NCI-H2081 treated with DMSO at 0.1 percent for 48 hours (cell line): ENCODE data around the gene PPBP.
"Not testable (repeated sequence)": the region's sequence is repeated elsewhere in the genome, so short reads cannot be mapped to it uniquely, and the experiment has no call there.

Source experiments
- DNase-seq: peaks from one replicate; lab custom pipeline; 2025; lab: John Stamatoyannopoulos, UW

Gene PPBP

DNA sequence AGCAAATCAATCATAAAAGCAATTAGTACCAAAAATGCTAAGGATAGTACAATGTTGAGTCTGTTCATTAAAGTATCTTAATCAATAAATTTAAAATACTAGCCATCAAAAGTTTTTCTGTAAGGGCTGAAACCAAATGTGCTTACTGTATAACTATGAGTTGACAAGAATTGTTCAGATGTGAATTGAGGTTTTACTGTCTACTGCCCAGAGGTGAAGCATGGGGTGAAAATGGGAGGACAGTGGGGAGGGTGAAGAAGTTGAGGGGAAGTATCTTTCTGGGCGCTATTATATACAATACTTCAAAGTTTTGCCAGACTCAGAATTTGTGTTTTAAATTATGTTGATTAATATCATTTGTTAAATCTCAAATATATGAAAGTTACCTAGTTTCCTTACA, 4.1 kb upstream of the PPBP start:
- DNase-seq: no peak

DNA sequence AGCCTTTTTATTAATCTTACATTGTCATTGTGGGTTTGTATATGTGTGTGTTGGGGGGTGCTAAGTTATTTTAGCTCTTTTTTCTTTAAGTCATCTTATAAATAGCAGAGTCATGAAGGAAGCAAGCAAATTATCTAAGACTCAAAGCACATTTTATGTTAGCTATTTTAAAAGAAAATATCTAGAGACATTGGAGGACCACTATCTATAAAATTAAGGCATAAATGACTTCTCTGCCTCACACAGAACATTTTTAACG, 3.7 kb upstream of the PPBP start:
- no peak for DNase-seq

DNA sequence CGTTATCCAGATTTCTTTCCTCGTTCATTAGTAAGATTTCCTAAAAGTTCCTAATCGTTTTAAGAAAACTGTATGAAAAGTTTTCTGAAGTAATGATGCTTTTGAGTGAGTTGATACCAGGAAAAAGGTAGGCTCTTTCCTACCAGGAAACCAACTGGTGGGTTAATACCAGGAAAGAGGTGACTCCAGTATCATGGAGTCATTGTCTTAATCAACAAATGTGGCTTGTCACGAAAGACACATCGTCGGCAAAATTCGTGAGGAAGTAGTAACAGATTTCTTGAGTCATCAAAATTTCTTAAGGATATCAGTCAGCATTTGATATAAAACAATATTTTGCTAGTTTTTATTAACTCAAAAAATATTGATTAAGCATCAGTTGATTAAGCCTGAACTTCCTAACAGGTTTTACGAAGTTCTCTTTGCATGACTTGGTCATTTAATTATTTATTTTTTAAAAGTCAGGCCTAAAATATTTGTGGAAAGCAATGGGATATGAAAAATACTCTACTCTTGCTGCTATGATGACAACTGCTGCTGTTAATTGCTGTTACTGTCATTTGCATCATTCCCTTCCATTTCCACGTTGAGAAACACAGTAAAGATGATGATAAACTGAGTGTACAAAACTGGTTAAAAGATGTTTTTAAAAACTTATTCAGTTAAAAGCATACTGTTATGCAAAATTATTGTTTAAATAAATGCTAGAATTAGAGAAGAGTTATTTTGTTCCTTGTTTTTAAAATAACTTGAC, 3.2 kb upstream of the PPBP start:
- DNase-seq: no peak

DNA sequence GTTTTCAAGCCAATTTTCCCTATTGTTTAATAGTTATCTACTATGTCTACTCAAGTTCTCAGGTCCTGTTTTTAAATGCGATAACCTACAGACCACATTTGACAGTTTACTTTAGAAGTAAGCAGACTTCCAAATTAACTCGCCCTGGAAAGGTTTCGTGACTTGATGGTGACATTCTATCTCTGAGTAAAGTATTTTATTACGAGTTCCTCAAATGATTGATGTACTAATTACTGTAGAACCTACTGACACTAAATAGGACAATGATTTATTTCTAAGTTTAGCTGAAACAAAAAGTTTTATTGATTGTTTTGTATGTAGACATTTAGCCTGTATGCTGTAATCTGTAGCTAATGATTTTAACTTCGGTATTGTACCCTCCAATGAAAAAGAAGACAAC, 1.9 kb upstream of the PPBP start:
- DNase-seq: no peak

DNA sequence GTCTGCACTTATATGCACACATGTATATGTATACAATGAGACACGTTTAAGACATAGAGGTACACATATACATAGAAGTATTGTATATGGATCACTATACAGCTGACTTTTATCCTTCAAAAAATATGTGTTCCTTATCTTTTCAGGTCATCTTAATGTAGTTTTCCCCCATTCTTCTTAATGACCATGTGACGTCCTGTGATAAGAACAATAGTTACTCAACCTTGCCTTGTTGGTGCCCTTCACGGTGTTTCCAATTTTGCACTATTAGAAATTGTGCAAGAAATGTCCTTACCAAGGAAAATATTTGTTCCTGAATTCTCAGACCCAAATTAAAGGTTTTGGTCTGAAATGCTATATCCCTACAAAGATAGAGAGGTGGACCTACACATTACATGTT, 1.0 kb upstream of the PPBP start:
- DNase-seq: no peak

DNA sequence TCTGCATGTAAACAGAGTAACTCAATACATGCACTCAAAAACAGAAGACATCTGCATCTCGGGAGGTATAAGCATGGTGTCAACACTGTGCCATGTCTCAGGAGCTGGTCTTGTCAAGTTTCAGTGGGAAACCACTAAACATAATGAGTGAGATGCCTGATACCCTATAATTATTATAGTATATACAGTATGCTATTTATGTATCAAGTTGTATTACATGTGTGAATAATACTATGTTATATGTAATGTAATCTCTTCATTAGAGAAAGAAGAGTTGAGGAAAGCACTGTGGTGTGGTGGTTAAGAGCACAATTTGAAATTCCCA, 2.5 kb downstream of the PPBP start:
- no peak for DNase-seq

DNA sequence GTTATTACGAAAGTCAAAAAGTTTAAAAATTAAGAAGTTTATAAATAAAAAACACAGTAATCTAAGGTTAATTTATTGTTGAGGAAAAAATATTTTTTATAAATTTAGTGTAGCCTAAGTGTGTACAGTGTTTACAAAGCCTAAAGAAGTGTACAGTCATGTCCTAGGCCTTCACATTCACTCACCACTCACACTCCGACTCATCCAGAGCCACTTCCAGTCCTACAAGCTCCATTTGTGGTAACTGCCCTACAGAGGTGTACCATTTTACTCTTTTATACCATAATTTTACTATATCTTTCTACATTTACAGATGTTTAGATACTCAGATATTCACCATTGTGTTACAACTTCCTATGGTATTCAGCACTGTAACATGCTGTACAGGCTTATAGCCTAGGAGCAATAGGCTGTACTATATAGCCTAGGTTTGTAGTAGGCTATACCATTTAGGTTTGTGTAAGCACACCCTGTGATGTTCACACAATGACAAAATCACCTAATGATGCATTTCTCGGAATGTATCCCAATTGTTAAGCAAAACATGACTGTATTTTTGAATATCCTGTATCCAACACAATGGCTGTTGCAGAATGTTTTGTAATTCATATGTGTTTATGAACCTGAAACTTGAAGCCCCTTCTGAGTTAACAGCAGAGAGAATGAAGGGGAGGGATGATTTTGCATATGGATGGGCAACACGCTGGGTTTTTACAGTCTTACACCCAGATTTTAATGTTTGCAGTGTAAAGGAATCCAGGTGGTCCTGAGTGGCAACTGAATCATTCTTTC, 3.1 kb downstream of the PPBP start:
- no peak for DNase-seq

DNA sequence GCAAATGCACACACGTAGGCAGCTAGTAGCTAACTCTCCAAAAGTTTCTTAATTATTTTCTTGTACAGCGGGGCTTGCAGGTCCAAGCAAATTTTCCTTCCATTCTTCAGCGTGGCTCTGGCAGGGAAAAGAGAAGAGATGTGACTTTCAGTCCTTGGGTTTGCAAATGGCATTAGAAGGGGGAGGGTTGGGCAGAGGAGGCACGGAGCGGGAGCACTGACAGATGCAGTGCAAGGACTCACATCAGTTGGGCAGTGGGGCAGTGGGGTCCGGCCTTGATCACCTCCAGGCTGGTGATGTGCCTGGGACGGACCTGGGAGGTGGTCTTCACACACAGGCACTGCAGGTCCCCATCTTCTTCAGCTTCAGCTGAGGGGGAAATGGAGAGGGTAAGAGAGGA, 6.8 kb downstream of the PPBP start:
- DNase-seq: not testable (repeated sequence)

DNA sequence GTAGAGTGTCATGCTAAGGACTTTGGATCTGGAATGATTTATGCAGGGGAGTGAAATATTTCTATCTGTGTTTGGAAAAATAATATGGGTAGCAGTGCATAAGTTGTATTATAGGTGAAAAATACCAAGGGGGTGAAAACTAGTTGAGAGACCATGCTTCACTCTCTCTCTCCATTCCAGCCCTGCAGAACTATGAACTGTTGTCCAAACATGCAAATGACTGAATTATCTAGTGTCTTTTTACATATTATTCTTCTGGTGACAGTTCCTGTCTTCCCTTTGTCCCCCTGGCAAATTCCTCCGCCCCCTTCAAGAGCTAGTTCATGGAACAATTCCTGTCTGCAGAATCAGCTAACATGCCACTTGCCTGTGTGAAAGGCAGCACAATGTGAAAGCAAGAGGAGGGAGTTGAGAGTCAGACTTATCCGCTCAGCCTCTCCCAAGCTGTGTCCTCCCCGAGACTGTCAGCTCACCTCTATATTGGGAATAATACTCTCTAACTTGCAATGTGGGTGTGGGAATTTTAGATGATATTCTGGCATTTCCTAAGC, 8.5 kb downstream of the PPBP start:
- DNase-seq: no peak

DNA sequence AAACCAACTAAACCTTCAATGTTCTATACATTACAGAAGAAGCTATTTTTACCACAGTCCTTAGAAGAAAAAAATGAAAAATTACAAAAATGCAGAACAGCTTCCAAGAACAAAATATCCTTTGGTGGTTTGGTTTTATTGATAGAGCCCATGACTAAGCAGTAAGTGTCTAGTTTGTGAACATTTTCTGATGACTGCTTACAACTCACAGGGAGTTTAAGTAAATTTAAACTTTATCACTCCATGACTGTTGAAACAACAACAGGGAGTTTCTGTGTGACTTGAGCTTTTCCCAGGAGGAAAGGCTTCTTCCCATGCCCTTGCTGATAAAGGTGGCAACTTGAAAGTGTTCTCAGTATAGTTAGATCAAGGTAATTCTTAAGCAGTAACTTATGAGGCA, 9.1 kb downstream of the PPBP start:
- DNase-seq: no peak

DNA sequence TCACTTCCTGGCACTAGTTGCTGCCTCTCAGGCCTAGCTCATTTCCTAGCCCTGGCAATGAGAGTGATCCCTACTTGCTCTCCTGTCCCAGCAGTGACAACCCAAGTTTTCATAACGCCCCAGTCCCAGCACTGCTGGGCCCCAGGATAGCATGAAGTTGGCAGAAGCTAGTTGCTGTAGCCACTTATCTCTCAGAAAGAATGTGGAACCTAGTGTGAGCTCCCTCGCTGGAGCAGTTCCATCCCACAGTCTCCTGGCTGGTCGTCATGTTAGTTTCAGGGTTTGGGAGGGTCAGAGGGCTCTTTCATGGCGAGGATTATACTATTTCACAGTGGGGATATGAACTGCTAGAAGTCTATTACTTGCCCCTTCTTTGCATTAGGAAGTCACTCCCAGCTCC, 11.3 kb downstream of the PPBP start:
- DNase-seq: no peak

DNA sequence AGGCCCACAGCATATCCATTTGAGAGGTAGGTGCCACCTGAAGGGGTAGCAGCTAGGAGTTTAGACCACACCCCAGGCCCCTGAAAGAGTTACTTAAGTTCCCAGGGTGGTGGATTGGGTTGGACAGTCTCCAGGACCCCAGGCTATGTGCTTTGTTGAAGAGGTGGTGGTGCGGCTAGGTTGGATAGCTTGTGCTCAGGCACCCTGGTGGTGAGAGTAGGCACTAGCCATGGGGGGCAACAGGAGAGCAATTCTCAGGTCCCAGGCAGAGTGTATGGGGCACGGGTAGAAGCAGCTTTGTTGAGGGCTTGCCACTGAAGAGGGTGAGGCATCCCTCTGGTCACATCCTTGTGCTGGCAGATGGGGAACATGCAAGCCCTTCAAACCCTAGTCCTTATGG, 11.8 kb downstream of the PPBP start:
- no peak for DNase-seq

DNA sequence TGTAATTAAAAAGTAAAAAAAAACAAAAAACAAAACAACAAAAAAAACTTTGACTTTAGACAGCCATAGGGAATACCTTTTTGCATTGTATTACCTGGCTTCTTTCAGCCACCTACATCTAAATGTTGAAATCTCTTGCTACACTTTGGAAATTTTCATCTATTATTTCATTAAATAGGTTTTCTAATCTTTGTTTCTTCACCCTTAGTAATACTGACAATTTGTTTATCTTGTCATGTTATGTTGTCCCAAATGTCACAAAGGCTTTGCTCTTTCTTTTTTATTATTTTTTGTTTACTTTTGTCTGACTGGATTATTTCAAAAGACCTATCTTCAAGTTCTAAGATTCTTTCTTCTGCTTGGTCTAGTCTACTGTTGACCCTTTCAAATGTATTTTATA, 13.6 kb downstream of the PPBP start:
- no peak for DNase-seq

DNA sequence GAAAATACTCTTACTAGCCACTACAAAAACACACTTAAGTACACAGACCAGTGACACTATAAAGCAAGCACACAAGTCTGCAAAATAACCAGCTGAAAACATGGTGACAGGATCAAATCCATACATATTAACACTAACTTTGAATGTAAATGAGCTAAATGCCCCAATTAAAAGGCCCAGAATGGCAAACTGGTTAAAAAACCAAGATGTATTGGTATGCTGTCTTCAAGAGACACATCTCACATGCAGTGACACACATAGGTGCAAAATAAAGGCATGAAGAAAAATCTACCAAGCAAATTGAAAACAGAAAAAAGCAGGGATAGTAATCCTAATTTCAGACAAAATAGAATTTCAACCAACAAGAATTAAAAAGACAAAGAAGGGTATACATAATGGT, 17.0 kb downstream of the PPBP start:
- DNase-seq: no peak

DNA sequence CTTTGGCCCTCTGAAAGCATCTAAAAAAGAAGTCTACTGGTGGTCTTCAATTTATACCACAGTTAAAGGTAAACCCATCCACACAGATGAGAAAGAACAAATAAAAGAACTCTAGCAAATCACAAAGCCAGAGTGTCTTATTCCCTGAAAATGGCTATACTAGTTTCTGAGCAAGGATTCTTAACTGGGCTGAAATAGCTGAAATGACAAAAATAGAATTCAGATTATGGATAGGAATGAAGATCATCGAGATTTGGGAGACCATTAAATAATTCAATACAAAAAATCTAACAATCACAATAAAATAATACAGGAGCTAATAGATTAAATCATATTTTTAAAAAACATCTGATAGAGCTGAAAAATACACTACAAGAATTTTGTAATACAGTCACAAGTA, 18.0 kb downstream of the PPBP start:
- no peak for DNase-seq

DNA sequence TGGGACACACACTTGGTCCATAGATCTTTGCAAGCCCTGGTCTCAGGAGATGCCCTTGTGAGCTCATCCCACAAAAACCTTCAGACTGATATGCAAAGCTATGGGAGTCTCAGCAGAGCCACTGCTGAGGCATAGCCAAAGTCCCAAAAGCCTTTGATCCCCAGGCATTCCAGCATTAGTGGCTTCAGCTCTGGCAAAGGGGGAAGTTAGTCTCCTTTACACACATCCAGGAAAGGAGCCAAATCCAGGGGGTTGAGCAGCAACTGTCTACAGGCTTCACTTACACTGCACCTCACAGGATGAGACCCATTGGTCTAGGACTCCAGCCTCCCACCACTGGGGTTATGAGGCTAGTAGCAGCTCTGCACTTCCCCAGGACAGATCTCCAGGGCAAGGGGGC, 20.1 kb downstream of the PPBP start:
- DNase-seq: no peak

DNA sequence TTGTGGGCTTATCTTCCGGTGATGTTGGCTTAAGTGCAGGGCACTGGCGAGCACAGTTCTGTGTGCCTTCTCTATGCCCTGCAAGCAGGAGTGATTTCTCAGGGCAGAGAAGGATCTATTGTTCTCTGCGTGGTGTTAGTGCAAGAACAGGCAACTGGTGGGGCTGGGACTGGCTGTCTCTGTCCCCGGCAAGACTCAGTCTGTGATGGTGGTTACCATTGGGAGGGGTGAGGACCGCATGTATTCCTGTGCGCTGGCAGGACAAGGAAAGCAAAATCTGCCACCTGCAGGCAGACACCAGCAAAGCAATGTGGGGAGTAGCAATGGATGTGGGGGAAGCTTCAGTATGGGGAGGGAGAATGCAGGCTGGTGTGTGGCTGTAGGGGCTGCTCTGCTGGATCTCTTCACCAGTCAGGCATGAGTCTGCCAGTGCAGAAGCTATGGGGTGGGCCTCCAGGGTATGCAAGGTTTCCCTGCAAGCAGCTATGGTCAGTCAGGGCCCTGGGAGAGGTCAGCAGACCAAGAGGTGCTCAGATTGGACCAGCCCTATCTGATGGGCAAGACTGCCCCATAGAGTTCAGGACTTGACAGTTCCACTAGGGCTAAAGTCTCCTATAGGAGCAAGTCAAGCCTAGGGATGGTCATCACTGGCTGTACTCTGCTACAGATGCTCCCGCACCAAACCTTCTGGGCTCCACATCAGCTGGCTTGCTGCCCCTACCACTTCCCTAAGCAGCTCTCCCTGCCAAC, 23.0 kb downstream of the PPBP start:
- no peak for DNase-seq

DNA sequence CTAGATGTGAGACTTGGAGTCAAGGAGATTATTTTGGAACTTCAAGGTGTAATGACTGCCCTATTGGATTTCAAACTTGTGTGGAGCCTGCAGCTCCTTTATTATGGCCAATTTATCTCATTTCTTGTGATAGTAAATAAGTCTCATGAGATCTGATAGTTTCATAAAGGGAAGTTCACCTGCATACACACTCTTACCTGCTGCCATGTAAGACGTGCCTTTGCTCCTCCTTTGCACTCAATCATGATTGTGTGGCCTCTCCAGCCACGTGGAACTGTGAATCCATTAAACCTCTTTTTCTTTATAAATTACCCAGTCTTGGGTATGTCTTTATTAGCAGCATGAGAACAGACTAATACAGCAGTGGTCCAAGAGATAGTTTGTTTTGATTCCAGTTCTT, 25.3 kb downstream of the PPBP start:
- no peak for DNase-seq

DNA sequence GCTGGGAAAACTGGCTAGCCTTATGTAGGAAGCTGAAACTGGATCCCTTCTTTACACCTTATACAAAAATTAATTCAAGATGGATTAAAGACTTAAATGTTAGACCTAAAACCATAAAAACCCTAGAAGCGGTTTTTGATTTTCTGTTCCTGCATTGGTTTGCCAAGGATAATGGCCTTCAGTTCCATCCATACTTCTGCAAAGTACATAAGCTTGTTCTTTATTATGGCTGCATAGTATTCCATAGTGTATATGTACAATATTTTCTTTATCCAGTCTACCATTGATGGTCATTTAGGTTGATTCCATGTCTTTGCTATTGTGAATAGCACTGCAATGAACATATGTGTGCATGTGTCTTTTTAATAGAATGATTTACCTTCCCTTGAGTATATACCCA, 28.9 kb downstream of the PPBP start:
- not testable (repeated sequence) for DNase-seq

DNA sequence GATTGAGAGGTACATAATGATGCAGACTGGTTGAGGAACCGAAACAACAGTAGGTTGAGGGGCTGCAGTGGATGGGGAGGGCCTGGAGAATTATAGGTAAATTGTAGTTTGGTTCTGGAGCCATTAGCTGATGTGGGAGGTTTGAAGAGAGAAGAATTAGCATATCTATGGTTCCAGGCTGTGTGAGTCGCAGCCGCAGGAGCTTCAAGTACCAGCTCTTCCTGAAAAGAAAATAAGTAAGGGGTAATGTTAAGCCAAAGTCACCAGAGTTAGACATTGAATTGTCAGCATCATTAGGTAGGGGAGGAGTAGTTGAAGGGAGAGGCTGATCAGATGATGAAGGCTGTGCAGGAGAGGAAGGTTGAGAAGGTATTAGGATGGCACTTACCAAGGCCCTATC, 35.6 kb downstream of the PPBP start:
- no peak for DNase-seq

DNA sequence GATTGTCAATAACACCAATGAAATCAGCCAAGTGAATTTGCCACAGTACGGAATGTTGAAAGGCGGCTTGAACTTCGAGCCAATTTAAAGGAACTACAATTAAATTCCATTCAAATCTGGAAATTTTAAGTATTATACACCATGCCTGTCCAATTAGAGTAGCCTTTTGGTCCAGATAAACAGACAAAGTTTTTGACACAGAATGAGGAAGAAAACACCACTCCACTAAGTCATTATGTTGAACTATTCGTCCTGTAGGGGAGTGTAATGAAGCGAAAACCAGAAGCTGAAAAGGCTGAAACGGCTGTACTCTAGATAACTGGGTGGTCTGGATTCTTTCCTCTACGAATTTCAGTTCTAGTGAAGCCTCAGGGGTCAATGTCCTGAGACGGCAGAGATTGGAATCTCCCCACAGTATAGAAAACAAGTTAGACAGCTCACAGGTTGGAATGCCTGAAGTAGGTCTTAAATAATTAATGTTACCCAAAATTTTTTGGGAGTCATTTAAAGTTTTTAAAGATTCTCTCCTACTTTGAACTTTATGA, 37.5 kb downstream of the PPBP start:
- DNase-seq: not testable (repeated sequence)

DNA sequence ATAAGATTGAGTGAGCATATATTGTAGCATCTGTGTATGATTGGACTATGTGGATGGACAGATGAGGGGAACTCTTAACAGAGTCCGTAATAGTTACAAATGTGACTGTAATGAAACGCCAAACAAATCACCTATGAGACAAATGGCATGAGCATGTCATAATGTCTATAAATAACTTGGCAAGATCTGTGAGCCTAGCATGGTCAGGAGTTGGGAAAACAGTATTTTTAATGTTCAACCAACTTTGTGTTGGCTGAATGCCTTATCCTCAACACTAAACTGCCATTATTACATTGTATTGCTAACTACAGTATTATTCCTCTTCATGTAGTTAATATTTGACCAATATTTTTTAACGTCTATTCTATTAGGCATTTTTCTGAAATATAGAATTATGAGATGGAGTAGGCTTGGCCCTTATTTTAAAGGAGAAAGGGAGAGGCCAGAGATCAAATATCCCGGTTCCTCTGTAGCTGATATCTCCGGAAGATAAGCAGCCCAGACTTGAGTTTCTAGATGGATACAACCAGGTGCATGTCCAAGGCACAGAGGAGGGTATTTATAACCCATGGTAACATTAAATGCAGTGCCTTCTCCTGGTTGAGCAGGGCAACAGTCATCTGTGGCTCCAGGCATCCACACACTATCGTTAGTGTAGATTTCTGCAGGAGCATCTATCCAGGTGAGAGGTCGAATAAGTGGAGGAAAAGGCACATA, 38.8 kb downstream of the PPBP start:
- no peak for DNase-seq
